GM12878 (cell line): Measurements from ENCODE around the gene DERA. TPM values are rescaled to one million over a fixed set of nuclear protein-coding genes. Genes with fewer than 3 reads are reported as not detected.

ENCODE experiments used
- ATAC-seq: fragments of 200-7000 bp; cut with Tn5 transposase; 3 replicates; pipeline ENCODE4 v1.9.1; 2020; ENCODE audit warnings: mild to moderate bottlenecking, moderate library complexity
- BruUV-seq: library from RNA; stranded (reverse); fragments of 400-500 nt; replicated peaks from 2 replicates; lab custom pipeline; 2021; lab: Mats Ljungman, UMichigan
- CTCF ChIA-PET: fragments of 300-600 bp; sonication (Branson Sonifier 250); formaldehyde crosslinking; extraction: SDS; loops from one replicate; lab custom pipeline; 2021; ENCODE audit warnings: inconsistent platforms; lab: Yijun Ruan, JAX
- POLR2A ChIA-PET: fragments of 350-600 bp; formaldehyde crosslinking; extraction: SDS; loops from one replicate; lab custom pipeline; 2021; ENCODE audit warnings: inconsistent platforms; lab: Charles Lee
- RAD21 ChIA-PET: fragments of 300-600 bp; sonication (Branson Sonifier 250); formaldehyde crosslinking; loops from one replicate; lab custom pipeline; 2023; ENCODE audit warnings: antibody characterized with exemption; ENCODE audit not compliant: unreplicated experiment; lab: Charles Lee
- SMC1A ChIA-PET: fragments of 300-600 bp; sonication (Branson Sonifier 250); formaldehyde crosslinking; loops from one replicate; lab custom pipeline; 2023; ENCODE audit not compliant: unreplicated experiment, uncharacterized antibody; lab: Charles Lee
- DNase-seq: peaks from one replicate; pipeline ENCODE4 v3.0.0-alpha.2; 2011; ENCODE audit warnings: low read depth, low spot score
- FAIRE-seq: peaks from 3 replicates; lab custom pipeline; 2011; peaks lifted over from hg19 to GRCh38; lab: Jason Lieb, UNC
- H2AFZ ChIP-seq: 2 replicates; pipeline ENCODE4 v1.6.0; 2011; ENCODE audit warnings: low read depth, low read length, control low read depth; ENCODE audit not compliant: control insufficient read depth
- H3K27ac ChIP-seq: 2 replicates; pipeline ENCODE4 v1.5.1; 2011; ENCODE audit warnings: control low read depth; ENCODE audit not compliant: control insufficient read depth, insufficient read depth
- H3K27me3 ChIP-seq, 2 experiments: replicated peaks in 1 of 2; 2 replicates each; pipeline versions ENCODE4 v1.6.0 to v1.6.1; 2011; ENCODE audit warnings: low read length in 1 of 2; ENCODE audit not compliant: control insufficient read depth in 2 of 2, insufficient read depth in 2 of 2
- H3K36me3 ChIP-seq, 2 experiments: 2 replicates each; pipeline ENCODE4 v1.5.1; 2011; ENCODE audit warnings: low read length in 1 of 2; ENCODE audit not compliant: control insufficient read depth in 2 of 2, insufficient read depth in 2 of 2
- H3K4me1 ChIP-seq: 2 replicates; pipeline ENCODE4 v1.6.1; 2011; ENCODE audit warnings: mild to moderate bottlenecking, low read length, moderate library complexity, mixed read lengths; ENCODE audit not compliant: control insufficient read depth, insufficient read depth
- H3K4me2 ChIP-seq: 2 replicates; pipeline ENCODE4 v1.6.0; 2011; ENCODE audit warnings: control low read depth; ENCODE audit not compliant: control insufficient read depth, insufficient read depth
- H3K4me3 ChIP-seq: fragments of 200-600 bp; sonication (generic); 2 replicates; pipeline ENCODE4 v1.5.1; 2016
- H3K79me2 ChIP-seq: 2 replicates; pipeline ENCODE4 v1.6.0; 2011; ENCODE audit warnings: low read length; ENCODE audit not compliant: control insufficient read depth, insufficient read depth
- H3K9ac ChIP-seq: 2 replicates; pipeline ENCODE4 v1.8.0; 2011; ENCODE audit warnings: low read length, control low read depth, mixed read lengths; ENCODE audit not compliant: control insufficient read depth, insufficient read depth
- H3K9me3 ChIP-seq: replicated peaks from 3 replicates; pipeline ENCODE4 v1.5.1; 2011; ENCODE audit warnings: mild to moderate bottlenecking, low read length; ENCODE audit not compliant: control insufficient read depth, insufficient read depth
- H4K20me1 ChIP-seq: 2 replicates; pipeline ENCODE4 v1.6.0; 2011; ENCODE audit not compliant: control insufficient read depth, insufficient read depth
- ATF3 ChIP-seq: IDR thresholded peaks from 2 replicates; pipeline ENCODE4 v1.6.1; 2011; ENCODE audit warnings: low read depth, mild to moderate bottlenecking, low read length, moderate library complexity, borderline replicate concordance; ENCODE audit errors: extremely low read depth
- CHD2 ChIP-seq: IDR thresholded peaks from 2 replicates; pipeline ENCODE4 v1.6.1; 2011; ENCODE audit warnings: low read depth, low read length, improper control_type of control experiment, borderline replicate concordance
- CREM ChIP-seq: IDR thresholded peaks from 2 replicates; pipeline ENCODE4 v1.6.1; 2014; ENCODE audit warnings: antibody characterized with exemption, low read depth
- EED ChIP-seq: sonication (generic); IDR thresholded peaks from 2 replicates; pipeline ENCODE4 v1.6.1; 2016; ENCODE audit warnings: antibody characterized with exemption, low read depth
- FOXK2 ChIP-seq: fragments of 450-650 bp; IDR thresholded peaks from 2 replicates; pipeline ENCODE4 v1.6.1; 2017; ENCODE audit warnings: mild to moderate bottlenecking, moderate library complexity
- MYB ChIP-seq: fragments of 150-350 bp; IDR thresholded peaks from 2 replicates; pipeline ENCODE4 v1.6.1; 2014; ENCODE audit warnings: mild to moderate bottlenecking, low read depth, low read length, borderline replicate concordance
- PML ChIP-seq: IDR thresholded peaks from 2 replicates; pipeline ENCODE4 v1.6.1; 2012; ENCODE audit warnings: low read length, inconsistent platforms
- SMAD5 ChIP-seq: IDR thresholded peaks from 2 replicates; pipeline ENCODE4 v1.6.1; 2016; ENCODE audit warnings: antibody characterized with exemption, low read depth
- SPI1 ChIP-seq: IDR thresholded peaks from 2 replicates; pipeline ENCODE4 v1.6.1; 2011; ENCODE audit warnings: low read depth, mild to moderate bottlenecking, low read length, moderate library complexity, borderline replicate concordance; ENCODE audit not compliant: insufficient read depth
- STAT1 ChIP-seq: fragments of 450-650 bp; conservative IDR thresholded peaks from 2 replicates; pipeline ENCODE4 v1.6.1; 2014; ENCODE audit warnings: antibody characterized with exemption, mild to moderate bottlenecking
- STAT3 ChIP-seq: IDR thresholded peaks from 2 replicates; pipeline ENCODE4 v1.6.1; 2011; ENCODE audit warnings: low read depth, low read length, improper control_type of control experiment
- WRNIP1 ChIP-seq: IDR thresholded peaks from 2 replicates; pipeline ENCODE4 v1.6.1; 2011; ENCODE audit warnings: low read depth, low read length, improper control_type of control experiment, borderline replicate concordance
- ZNF622 ChIP-seq: fragments of 450-650 bp; IDR thresholded peaks from 2 replicates; pipeline ENCODE4 v1.6.1; 2017; ENCODE audit warnings: mild to moderate bottlenecking, inconsistent platforms
- WGBS: methylation state at CpG from one replicate; pipeline ENCODE4 v1.1.6; 2016; ENCODE audit warnings: low lambda C conversion rate; ENCODE audit not compliant: insufficient replicate concordance, insufficient coverage; ENCODE audit errors: missing lambda C conversion rate; 5-methylcytosine and 5-hydroxymethylcytosine counted together
- in situ Hi-C: fragments of 300-500 bp; cut with MboI; formaldehyde crosslinking; loops from 9 replicates; pipeline ENCODE4 v1.14.3; 2018; ENCODE audit warnings: mixed read lengths
- intact Hi-C: fragments of 100-400 bp; cut with micrococcal nuclease; formaldehyde crosslinking; loops from one replicate; pipeline ENCODE4 v1.14.2; 2022; ENCODE audit not compliant: unreplicated experiment
- polyA plus RNA-seq, 11 experiments: library from polyadenylated mRNA; depleted of rRNA in 4 of 11; unstranded in 6 of 11; stranded (reverse) in 5 of 11; fragments of >200 nt; fragmentation: Nextera tagmentation in 4 of 11; fragmentation: Illumina TruSeq in 1 of 11; extraction: Ambion mirVana in 4 of 11; extraction: Trizol in 1 of 11; gene quantifications; 1 replicate in 1 of 11; 2 replicates in 10 of 11; pipeline versions ENCODE4 v1.2.1 to v1.2.3, GENCODE V29; 2011 to 2016; ENCODE audit warnings: inconsistent platforms in 2 of 11, missing spikeins in 2 of 11, low read depth in 1 of 11
- total RNA-seq, 4 experiments: library from RNA; depleted of rRNA in 3 of 4; stranded (reverse); fragments of >200 nt in 3 of 4; fragmentation: Illumina TruSeq in 1 of 4; extraction: Trizol in 1 of 4; gene quantifications; 2 replicates each; pipeline versions ENCODE4 v1.2.1 to v1.2.3, GENCODE V29; 2013 to 2021

Gene DERA
- total and polyA plus RNA-seq, 10 of the 15 experiments (the other 5 are each of a cell fraction or from before 2014, with no cell fraction given): 34.9 to 97.1 (median 40.8) TPM

- ChIA-PET RAD21 (no interaction called here), CTCF (interaction anchor here (0.7 kb wide), 1 partner anchor 10 kb away, joined by 3 read pairs; no protein-coding TSS in a partner anchor), POLR2A (no interaction called here), SMC1A (interaction anchor here (1.2 kb wide), 1 partner anchor 16 kb away, joined by 4 read pairs; no protein-coding TSS in a partner anchor)
- Histone ChIP-seq H3K4me2 (no peak overlapping the region), H4K20me1 (no peaks in the 10 kb centered on the region), H3K27me3 (no peaks in the 10 kb centered on the region), H3K27ac (no peak overlapping the region), H3K4me3 (no peak overlapping the region), H2AFZ (no peak overlapping the region), H3K9me3 (no peaks in the 10 kb centered on the region), H3K36me3 (peaks cover 3 to 25% of the 10 kb centered on the region in 2 experiments)
- intact Hi-C loops (no loop called here), in situ Hi-C loops (no loop called here)
- DNase-seq: no peak
- no peak; the same call in 1 of the 3 replicates for ATAC-seq
- FAIRE-seq: peak; percentile 27
- TF ChIP-seq SMAD5 (no peak), ATF3 (no peak), SPI1 (no peak), PML (peak; percentile 12; the same call in 1 of the 2 replicates)
- TF ChIP-seq, all 136 proteins: peak for 1
- no TSS peak for BruUV-seq
- no peaks in the 10 kb centered on the region for H3K79me2 ChIP-seq
- WGBS: 100% methylated on average over 5 of the region's 5 CpGs
- no peak overlapping the region for H3K9ac ChIP-seq
- H3K4me1 ChIP-seq: no peaks in the 10 kb centered on the region
Observed at GRCh38 chr12:15904378-15904920, 6.7 kb upstream of the DERA start.

DNA sequence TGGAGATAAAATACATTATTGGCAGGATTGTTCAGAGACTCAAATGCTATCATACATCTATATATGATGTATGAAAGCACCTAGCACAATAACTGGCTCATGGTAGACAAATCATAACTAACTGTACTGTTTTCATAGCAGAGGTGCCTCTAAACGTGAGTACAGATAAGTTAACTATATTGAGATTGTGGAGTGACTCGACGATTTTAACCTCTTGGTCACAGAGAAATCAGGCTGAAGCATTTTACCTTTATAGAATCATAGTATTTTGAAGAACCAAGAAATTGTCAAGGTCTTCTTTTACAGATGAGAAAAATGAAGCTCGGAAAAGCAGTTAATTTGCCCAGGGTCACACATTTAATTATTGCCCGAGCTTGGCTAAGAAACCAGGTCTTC, 666 bp upstream of the DERA start:
- Histone ChIP-seq H3K36me3 (peaks cover 0 to 3% of the 10 kb centered on the region in 2 experiments; a peak in 1 of 4 replicates), H3K27ac (no peak overlapping the region), H4K20me1 (no peaks in the 10 kb centered on the region), H3K27me3 (no peaks in the 10 kb centered on the region), H3K4me2 (peak overlapping the region; percentile 0; the same call in 1 of the 2 replicates), H3K79me2 (peaks cover 8% of the 10 kb centered on the region), H3K4me1 (no peaks in the 10 kb centered on the region), H2AFZ (peak overlapping the region; percentile 86), H3K9ac (no peak overlapping the region), H3K4me3 (peak overlapping the region; percentile 73), H3K9me3 (no peaks in the 10 kb centered on the region)
- in situ Hi-C loops (no loop called here), intact Hi-C loops (no loop called here)
- WGBS: 78% methylated on average over 5 of the region's 5 CpGs
- POLR2A ChIA-PET: interaction anchor here (1.0 to 1.9 kb wide), 7 partner anchors 13 to 134 kb away, joined by 3 to 11 read pairs (median 4); partner anchors contain the start of gene STRAP
- ATAC-seq (no peak), FAIRE-seq (no peak), DNase-seq (no peak)
- SMC1A ChIA-PET: interaction anchor here (0.5 to 4.8 kb wide), 17 partner anchors 9 to 989 kb away, joined by 3 to 34 read pairs (median 5); no protein-coding TSS in a partner anchor
- RAD21 ChIA-PET: interaction anchor here (1.0 to 2.4 kb wide), 11 partner anchors 11 to 336 kb away, joined by 3 to 13 read pairs (median 4); no protein-coding TSS in a partner anchor
- no TSS peak for BruUV-seq
- TF ChIP-seq EED: no peak
- no peak for TF ChIP-seq CREM
- no peak for TF ChIP-seq WRNIP1
- TF ChIP-seq CHD2: no peak
- no peak for TF ChIP-seq FOXK2
- no peak for TF ChIP-seq MYB
- TF ChIP-seq STAT1: no peak
- TF ChIP-seq STAT3: no peak
- TF ChIP-seq ZNF622: no peak
- TF ChIP-seq, all 136 proteins: peak for 0
- CTCF ChIA-PET: interaction anchor here (1.1 to 10.2 kb wide), 14 partner anchors 10 to 389 kb away, joined by 3 to 115 read pairs (median 5); no protein-coding TSS in a partner anchor
